LNCaP clone FGC (cell line): ENCODE results near the gene RALGPS1.

Experiments used
- DNase-seq: peaks from one replicate; pipeline ENCODE4 v3.0.0-alpha.2; 2011; ENCODE audit warnings: low read depth
- H3K4me3 ChIP-seq: 2 replicates; pipeline ENCODE4 v1.5.1; 2011; ENCODE audit warnings: mild to moderate bottlenecking, low read depth, low read length, control low read depth
- TF ChIP-seq, protein P1 (sequence below): IDR thresholded peaks from 2 replicates; pipeline ENCODE4 v1.5.1; 2012; ENCODE audit warnings: mild to moderate bottlenecking; ENCODE audit not compliant: control insufficient read depth, insufficient read depth; ENCODE audit errors: extremely low read depth

The RALGPS1 gene

DNA sequence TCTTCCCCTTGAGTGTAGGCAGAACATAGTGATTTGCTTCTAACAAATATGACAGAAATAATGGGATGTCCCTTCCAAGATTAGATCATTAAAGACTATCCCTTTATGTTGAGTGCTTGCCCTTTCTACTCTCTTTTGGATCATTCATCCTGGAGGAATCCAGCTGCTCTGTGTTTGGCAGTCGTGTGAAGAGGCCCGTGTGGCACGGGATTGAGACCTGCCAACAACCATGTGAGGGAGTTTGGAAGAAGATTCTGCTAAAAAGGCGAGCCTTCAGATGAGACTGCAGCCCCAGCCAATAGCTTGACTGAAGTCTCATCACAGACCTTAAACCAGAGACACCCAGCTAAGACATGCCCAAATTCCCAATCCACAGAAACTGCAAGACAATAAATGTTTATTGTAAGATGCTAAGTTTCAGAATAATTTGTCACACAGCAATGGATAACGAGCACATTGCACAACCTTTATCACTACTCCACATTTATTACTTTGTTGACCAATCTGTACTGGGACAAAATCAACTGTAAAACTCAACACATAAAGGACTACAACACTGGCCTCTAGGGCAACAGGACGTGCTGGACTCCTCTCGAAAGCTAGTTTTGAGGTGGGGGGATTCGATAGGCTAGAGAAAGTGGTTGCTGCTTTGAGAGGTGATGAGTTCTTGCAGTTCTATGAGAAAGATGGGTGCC lies 165.0 kb downstream of the RALGPS1 start:
- no peak overlapping the region for H3K4me3 ChIP-seq
- DNase-seq, result no peak
- TF ChIP-seq, protein P1, sequence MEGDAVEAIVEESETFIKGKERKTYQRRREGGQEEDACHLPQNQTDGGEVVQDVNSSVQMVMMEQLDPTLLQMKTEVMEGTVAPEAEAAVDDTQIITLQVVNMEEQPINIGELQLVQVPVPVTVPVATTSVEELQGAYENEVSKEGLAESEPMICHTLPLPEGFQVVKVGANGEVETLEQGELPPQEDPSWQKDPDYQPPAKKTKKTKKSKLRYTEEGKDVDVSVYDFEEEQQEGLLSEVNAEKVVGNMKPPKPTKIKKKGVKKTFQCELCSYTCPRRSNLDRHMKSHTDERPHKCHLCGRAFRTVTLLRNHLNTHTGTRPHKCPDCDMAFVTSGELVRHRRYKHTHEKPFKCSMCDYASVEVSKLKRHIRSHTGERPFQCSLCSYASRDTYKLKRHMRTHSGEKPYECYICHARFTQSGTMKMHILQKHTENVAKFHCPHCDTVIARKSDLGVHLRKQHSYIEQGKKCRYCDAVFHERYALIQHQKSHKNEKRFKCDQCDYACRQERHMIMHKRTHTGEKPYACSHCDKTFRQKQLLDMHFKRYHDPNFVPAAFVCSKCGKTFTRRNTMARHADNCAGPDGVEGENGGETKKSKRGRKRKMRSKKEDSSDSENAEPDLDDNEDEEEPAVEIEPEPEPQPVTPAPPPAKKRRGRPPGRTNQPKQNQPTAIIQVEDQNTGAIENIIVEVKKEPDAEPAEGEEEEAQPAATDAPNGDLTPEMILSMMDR, result no peak

DNA sequence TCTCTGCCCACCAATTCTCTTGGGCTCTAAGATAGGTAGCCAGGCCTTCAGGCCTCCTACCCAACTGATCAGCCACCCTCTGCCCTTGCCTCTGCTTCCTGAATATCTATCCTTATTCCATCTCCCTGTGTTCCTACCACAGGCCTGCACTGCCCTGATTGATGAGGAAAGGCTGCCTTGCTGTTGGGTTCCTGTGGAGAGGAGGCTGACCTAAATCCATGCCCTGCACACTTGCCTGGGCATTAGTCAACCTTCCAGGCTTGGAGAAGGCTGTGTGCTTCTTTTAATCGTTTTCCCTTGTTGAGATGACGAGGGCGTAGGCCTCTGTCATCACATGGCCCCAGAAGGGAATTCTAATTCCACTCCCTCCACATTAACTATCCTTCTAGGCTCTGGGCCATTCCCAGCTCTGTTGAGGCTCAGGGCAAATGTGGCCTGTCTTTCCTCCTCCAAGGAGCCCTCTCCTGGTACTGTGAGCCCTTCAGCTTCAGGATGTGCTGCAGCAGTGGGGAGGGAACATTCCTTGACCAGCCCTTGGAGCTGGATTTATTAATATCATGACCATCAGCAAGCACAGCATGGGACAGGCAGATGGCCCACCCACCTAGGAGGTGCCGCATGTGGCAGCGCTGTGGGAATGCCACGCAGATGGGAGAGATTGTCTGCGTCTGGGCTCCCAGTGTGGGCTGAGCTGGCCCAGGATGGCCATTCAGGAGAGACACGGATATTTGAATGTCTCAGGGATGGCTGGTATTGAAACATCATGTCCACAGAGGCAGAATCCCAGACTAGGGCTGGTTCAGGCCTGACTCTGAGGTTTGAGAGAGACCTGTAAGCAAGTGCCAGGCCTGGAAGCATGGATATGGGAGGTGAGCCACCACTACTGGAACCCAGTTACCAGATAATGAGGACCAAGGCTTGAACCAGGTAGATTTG lies 166.9 kb downstream of the RALGPS1 start:
- TF ChIP-seq, protein P1, result no peak
- no peak overlapping the region for H3K4me3 ChIP-seq
- no peak for DNase-seq

DNA sequence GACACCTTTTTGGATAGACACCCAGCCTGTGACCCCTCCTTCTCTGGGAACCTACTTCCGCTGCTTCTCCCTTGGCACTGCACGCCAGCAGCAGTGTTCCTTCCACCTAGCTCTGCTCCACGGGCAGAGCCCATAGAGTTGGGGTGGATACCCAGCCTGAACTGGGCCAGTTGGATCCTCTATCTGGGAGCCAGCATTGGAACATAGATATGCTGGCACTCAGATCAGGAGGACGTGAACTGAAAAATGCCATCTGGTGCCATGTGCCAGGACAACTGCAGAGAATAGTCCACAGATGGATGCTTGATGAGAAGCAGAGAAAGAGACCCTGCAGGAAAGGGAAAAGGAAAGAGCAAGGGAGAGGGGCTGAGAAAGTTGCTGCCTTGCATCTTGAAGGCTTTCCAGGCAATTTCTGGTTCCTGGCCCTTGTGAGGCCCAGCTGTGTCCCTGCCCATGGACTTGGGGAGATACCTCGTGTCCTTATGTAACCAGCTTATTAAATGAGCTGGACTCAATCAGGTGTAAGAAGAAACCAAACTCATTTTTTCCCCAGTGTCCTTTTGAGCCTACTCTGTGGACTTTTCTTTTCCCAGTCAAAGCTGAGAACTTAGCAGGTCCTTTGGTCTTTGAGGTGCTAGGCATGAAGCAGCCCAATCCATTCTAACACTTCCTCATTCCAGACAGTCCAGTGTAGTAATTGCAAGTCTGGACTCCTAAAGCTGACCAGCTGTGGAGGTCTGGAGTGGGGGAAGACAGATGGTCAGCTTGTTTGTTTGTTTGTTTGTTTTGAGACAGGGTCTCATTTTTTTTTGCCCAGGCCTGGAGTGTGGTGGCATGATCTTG lies 168.8 kb downstream of the RALGPS1 start:
- no peak for DNase-seq
- H3K4me3 ChIP-seq, result no peak overlapping the region
- TF ChIP-seq, protein P1, result no peak

DNA sequence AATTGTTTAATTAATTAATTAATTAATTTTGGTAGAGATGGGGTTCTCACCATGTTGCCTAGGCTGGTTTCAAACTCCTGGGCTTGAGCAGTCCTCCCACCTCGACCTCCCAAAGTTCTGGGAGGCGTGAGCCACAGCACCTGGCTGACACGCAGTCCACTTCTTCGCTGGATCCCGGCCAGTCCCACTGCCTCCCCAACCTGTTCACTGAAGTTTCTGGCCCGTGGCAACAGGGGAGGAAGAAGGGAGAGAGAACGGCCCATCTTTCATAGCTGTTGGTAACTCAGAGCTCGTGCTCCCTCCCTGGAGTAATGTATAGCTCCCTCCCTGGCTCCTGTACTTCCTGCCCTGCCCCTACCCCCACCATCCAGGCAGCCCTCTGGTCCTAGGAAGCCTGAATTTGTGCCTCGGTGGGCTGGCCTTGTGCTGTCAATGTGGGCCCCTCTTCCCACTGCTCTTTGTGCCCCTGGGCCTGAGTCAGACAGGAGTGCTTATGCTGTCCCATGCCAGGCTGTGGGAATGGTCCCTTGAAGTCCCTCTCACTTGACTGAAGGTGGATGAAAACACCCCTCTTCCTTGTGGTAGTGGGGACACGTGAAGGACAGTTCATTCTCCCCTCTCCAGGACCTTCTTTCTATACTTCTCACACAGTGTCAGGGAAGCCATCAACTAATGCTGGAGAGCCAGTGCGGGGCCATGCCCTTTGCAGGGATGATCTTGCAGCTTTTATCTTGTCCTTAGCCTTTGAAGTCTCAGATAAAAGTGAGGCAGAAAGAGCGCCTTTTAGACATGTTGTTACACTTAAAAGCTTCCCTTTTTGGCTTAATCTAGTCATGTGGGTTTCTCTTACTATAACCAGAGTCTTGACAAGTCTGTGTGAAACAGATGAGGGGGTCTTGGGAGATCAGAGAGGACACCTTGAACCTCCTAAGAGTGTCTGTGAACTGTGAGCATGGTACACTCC lies 169.8 kb downstream of the RALGPS1 start:
- H3K4me3 ChIP-seq, result no peak overlapping the region
- TF ChIP-seq, protein P1, result no peak
- DNase-seq, result no peak

DNA sequence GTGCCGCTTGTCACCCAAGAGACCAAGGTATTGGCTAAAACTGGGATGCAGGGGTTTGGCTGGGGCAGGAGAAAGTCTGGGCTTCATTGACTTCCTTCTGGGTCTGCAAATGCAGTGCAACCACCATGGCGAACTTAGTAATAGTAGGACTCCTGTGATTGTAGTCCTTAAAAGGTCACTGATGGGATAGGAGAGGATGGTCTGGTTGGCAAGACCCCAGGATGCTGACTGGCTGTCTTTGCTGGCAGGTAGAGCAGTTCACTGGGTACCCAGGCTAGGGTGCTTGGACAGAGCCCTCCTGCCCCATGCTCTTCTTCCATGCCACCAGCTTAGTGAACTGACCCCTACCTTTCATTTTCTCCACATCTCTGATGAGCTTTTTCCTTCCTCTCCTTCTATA lies 170.6 kb downstream of the RALGPS1 start:
- TF ChIP-seq, protein P1, result no peak
- H3K4me3 ChIP-seq, result no peak overlapping the region
- DNase-seq, result no peak

DNA sequence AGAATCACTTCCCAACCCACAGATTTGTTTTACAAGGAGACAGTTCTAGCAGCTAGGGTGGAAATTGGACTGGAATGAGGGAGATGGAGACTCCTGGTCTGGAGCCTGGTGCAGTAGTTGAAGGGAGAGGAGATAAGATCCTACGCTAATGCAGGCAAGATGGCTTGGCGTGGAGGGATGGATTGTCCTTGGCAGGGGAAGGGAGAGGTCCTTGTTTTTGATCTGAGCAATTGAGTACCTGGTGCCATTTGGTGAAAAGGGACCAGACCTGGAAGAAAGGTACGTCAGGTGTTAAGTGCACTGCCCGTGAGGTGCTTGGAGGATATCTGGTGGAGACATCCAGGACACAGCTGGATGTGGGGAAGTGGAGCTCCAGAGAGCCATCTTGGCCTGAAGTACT lies 172.2 kb downstream of the RALGPS1 start:
- TF ChIP-seq, protein P1, result no peak
- DNase-seq, result no peak
- no peak overlapping the region for H3K4me3 ChIP-seq
